Activated gamma-delta T cell treated with anti-CD3 and anti-CD28 coated beads, Interleukin-2, amount 50 U/mL, for 16 hours (primary cell): Measurements from ENCODE around the gene FXYD3.
A peak's percentile ranks its signal among the peaks of the same experiment; 100 is the strongest.
"Not testable (repeated sequence)": the region's sequence is repeated elsewhere in the genome, so short reads cannot be mapped to it uniquely, and the experiment has no call there.

Source experiments
- DNase-seq: peaks from one replicate; pipeline ENCODE4 v3.0.0-alpha.2; 2020; ENCODE audit warnings: low read depth

The FXYD3 gene

GRCh38 chr19:35086455-35086854 is 29.2 kb upstream of the FXYD3 start:
- DNase-seq: no peak

- no peak for DNase-seq
These were observed 28.2 kb upstream of the FXYD3 start for GRCh38 chr19:35087393-35087792.

- no peak for DNase-seq
These were observed 27.3 kb upstream of the FXYD3 start for GRCh38 chr19:35088131-35088913.

- no peak for DNase-seq
These were observed 26.1 kb upstream of the FXYD3 start for GRCh38 chr19:35089554-35089953.

- DNase-seq: no peak
These were observed 25.5 kb upstream of the FXYD3 start for GRCh38 chr19:35090160-35090505.

GRCh38 chr19:35090506-35091214 is 25.0 kb upstream of the FXYD3 start:
- DNase-seq: peak; percentile 11

- DNase-seq: no peak
These were observed 22.2 kb upstream of the FXYD3 start for GRCh38 chr19:35093430-35093829.

- no peak for DNase-seq
These were observed 21.5 kb upstream of the FXYD3 start for GRCh38 chr19:35093941-35094647.

- no peak for DNase-seq
These were observed 21.0 kb upstream of the FXYD3 start for GRCh38 chr19:35094656-35095055.

GRCh38 chr19:35095667-35096368 is 19.8 kb upstream of the FXYD3 start:
- DNase-seq: no peak

- DNase-seq: no peak
These were observed 17.1 kb upstream of the FXYD3 start for GRCh38 chr19:35098413-35099049.

- DNase-seq: no peak
These were observed 16.3 kb upstream of the FXYD3 start for GRCh38 chr19:35099155-35099896.

GRCh38 chr19:35099897-35100275 is 15.7 kb upstream of the FXYD3 start:
- DNase-seq: no peak

GRCh38 chr19:35100588-35101533 is 14.8 kb upstream of the FXYD3 start:
- DNase-seq: no peak

- not testable (repeated sequence) for DNase-seq
These were observed 13.7 kb upstream of the FXYD3 start for GRCh38 chr19:35101949-35102348.

- not testable (repeated sequence) for DNase-seq
These were observed 12.0 kb upstream of the FXYD3 start for GRCh38 chr19:35103614-35104013.

- no peak for DNase-seq
These were observed 11.3 kb upstream of the FXYD3 start for GRCh38 chr19:35104361-35104760.

GRCh38 chr19:35105047-35105410 is 10.6 kb upstream of the FXYD3 start:
- DNase-seq: no peak

- DNase-seq: no peak
These were observed 10.0 kb upstream of the FXYD3 start for GRCh38 chr19:35105411-35106290.
